Ovary (tissue), 9 donors: Measurements from ENCODE around the gene SUN1. TPM values are rescaled to one million over a fixed set of nuclear protein-coding genes. Genes with fewer than 3 reads are reported as not detected.

Source experiments
- DNase-seq, 5 donors: peaks; one replicate each; pipeline ENCODE4 v3.0.0-alpha.2; 2019 to 2020
- H3K27ac ChIP-seq, 2 donors: fragments of 200-600 bp; one replicate each; pipeline versions ENCODE4 v1.5.1 to v1.8.0; 2019 to 2022
- H3K27me3 ChIP-seq: fragments of 200-600 bp; one replicate; pipeline ENCODE4 v1.8.0; 2022
- H3K36me3 ChIP-seq: fragments of 200-600 bp; sonication (generic); one replicate; pipeline ENCODE4 v1.5.1; 2019
- H3K4me1 ChIP-seq: one replicate; pipeline ENCODE4 v1.8.1; 2013; ENCODE audit warnings: mild to moderate bottlenecking, moderate library complexity; ENCODE audit not compliant: insufficient read depth
- H3K4me3 ChIP-seq: fragments of 200-600 bp; sonication (generic); one replicate; pipeline ENCODE4 v1.5.1; 2017
- H3K9me3 ChIP-seq, 2 donors: fragments of 200-600 bp in 1 of 2; sonication (generic) in 1 of 2; one replicate each; pipeline versions ENCODE4 v1.5.1 to v1.8.1; 2013 to 2019; ENCODE audit warnings: mild to moderate bottlenecking in 1 of 2, moderate library complexity in 1 of 2
- CTCF ChIP-seq, 3 donors: fragments of 450-650 bp in 2 of 3; fragments of 200-600 bp in 1 of 3; IDR thresholded peaks; one replicate each; pipeline versions ENCODE4 v1.5.1 to v1.8.0; 2016 to 2022; ENCODE audit warnings: antibody characterized with exemption in 3 of 3, mild to moderate bottlenecking in 1 of 3
- EP300 ChIP-seq: sonication (generic); formaldehyde crosslinking; IDR thresholded peaks from one replicate; pipeline ENCODE4 v1.6.1; 2017; ENCODE audit warnings: antibody characterized with exemption
- POLR2A ChIP-seq: fragments of 450-650 bp; IDR thresholded peaks from one replicate; pipeline ENCODE4 v1.6.1; 2017; ENCODE audit warnings: antibody characterized with exemption, mild to moderate bottlenecking, moderate library complexity
- WGBS, 3 donors: extraction: QIAGEN DNeasy Blood & Tissue Kit in 1 of 3; methylation state at CpG; one replicate each; pipeline versions ENCODE4 v1.1.5 to v1.1.7; 2013 to 2017; 5-methylcytosine and 5-hydroxymethylcytosine counted together
- intact Hi-C, 4 donors: fragments of 100-400 bp; cut with DNase I; formaldehyde crosslinking; loops; one replicate each; pipeline versions ENCODE4 v1.11.0 to v1.15.1; 2022 to 2023
- polyA plus RNA-seq, 2 donors: library from polyadenylated mRNA; stranded (reverse); fragments of 200-250 nt in 1 of 2; fragments of 350-450 nt in 1 of 2; fragmentation: Illumina TruSeq in 1 of 2; extraction: RNeasy Lipid Tissue Mini Kit (QIAGEN cat#74804) in 1 of 2; gene quantifications; one replicate each; pipeline ENCODE4 v1.2.3, GENCODE V29; 2013 to 2014
- total RNA-seq, 7 donors: library from RNA; depleted of rRNA in 2 of 7; stranded (reverse); fragments of >200 nt in 2 of 7; fragmentation: NEBNext Ultra II Directional in 3 of 7; extraction: Animal tissue kit (Norgen Biotek cat#: 25700) in 3 of 7; gene quantifications; one replicate each; pipeline versions ENCODE4 v1.1.0 to v1.2.4, GENCODE V29; 2016 to 2023
- donor health status: DM: no; HTN: no; CAD: no; lungs with moderate emphysema.
- donor health status: DM: no; HTN: no; CAD: no.
- donor health status: Bipolar disorder and iron deficiency.
- donor health status: DM: yes; HTN: yes; CAD: no.
- donor health status: DM: no; HTN: no; CAD: no.
- donor health status: DM: yes; HTN: yes; CAD: no.

SUN1 gene
- total and polyA plus RNA-seq, 9 donors, result 100 to 196 (median 143) TPM

- intact Hi-C loops, result loop anchor here in 1 of 4 donors (10.0 kb wide), 1 partner anchor 565 kb away; no protein-coding TSS in a partner anchor
- TF ChIP-seq CTCF (IDR thresholded peaks at IDR 0.05) (no peak), EP300 (no peak), POLR2A (no peak)
- DNase-seq, result no peak
- Histone ChIP-seq H3K9me3 (no peaks in the 10 kb centered on the region), H3K4me3 (no peak overlapping the region), H3K27me3 (no peaks in the 10 kb centered on the region), H3K36me3 (no peaks in the 10 kb centered on the region), H3K4me1 (peaks cover 7% of the 10 kb centered on the region), H3K27ac (no peak overlapping the region)
- 89 to 94% (median 92%) methylated on average over 14 to 18 of the region's 18 CpGs for WGBS, 3 donors
These were observed 57.1 kb downstream of the SUN1 start for GRCh38 chr7:889391-889790.

- no peak for TF ChIP-seq EP300
- TF ChIP-seq CTCF (IDR thresholded peaks at IDR 0.05), result no peak
- TF ChIP-seq POLR2A, result no peak
- no peaks in the 10 kb centered on the region for H3K9me3 ChIP-seq
- DNase-seq, result no peak
- 86 to 90% (median 88%) methylated on average over 15 of the region's 15 CpGs for WGBS, 3 donors
- no peaks in the 10 kb centered on the region for H3K27me3 ChIP-seq
- H3K36me3 ChIP-seq, result no peaks in the 10 kb centered on the region
- no peak overlapping the region for H3K4me3 ChIP-seq
- intact Hi-C loops, result no loop called here
- no peaks in the 10 kb centered on the region for H3K4me1 ChIP-seq
- H3K27ac ChIP-seq, result no peak overlapping the region
These were observed 58.6 kb downstream of the SUN1 start for GRCh38 chr7:890868-891267.

- WGBS, 3 donors, result 92 to 93% (median 92%) methylated on average over 29 of the region's 29 CpGs
- DNase-seq, result no peak
- Histone ChIP-seq H3K9me3 (no peaks in the 10 kb centered on the region), H3K4me1 (no peaks in the 10 kb centered on the region), H3K27me3 (no peaks in the 10 kb centered on the region), H3K4me3 (no peak overlapping the region), H3K36me3 (no peaks in the 10 kb centered on the region), H3K27ac (no peak overlapping the region)
- no peak for TF ChIP-seq POLR2A
- no peak for TF ChIP-seq EP300
- TF ChIP-seq CTCF (IDR thresholded peaks at IDR 0.05), result no peak
- intact Hi-C loops, result no loop called here
These were observed 59.0 kb downstream of the SUN1 start for GRCh38 chr7:891291-891690.

GRCh38 chr7:891805-892204 lies 59.5 kb downstream of the SUN1 start:
- DNase-seq, result no peak
- Histone ChIP-seq H3K4me3 (no peak overlapping the region), H3K27ac (no peak overlapping the region), H3K4me1 (no peaks in the 10 kb centered on the region), H3K27me3 (no peaks in the 10 kb centered on the region), H3K9me3 (no peaks in the 10 kb centered on the region), H3K36me3 (no peaks in the 10 kb centered on the region)
- intact Hi-C loops, result no loop called here
- 92 to 95% (median 93%) methylated on average over 20 of the region's 20 CpGs for WGBS, 3 donors
- TF ChIP-seq POLR2A, result no peak
- TF ChIP-seq EP300, result no peak
- no peak for TF ChIP-seq CTCF (IDR thresholded peaks at IDR 0.05)
